Spleen (tissue), 13 donors: ENCODE data around the gene PDPR. TPM values are rescaled to one million over a fixed set of nuclear protein-coding genes. Genes with fewer than 3 reads are reported as not detected.
"Not testable (repeated sequence)": the region's sequence is repeated elsewhere in the genome, so short reads cannot be mapped to it uniquely, and the experiment has no call there.

Experiments used
- DNase-seq: peaks from one replicate; pipeline ENCODE4 v3.0.0-alpha.2; 2020
- H3K27ac ChIP-seq, 8 donors: fragments of 200-600 bp; sonication (generic) in 7 of 8; 1 replicate in 4 of 8; 2 replicates in 4 of 8; pipeline versions ENCODE4 v1.5.0 to v1.8.0; 2016 to 2021; ENCODE audit warnings: inconsistent platforms in 4 of 8, mild to moderate bottlenecking in 4 of 8, moderate library complexity in 1 of 8
- H3K27me3 ChIP-seq, 7 donors: fragments of 200-600 bp; sonication (generic) in 6 of 7; replicated peaks in 1 of 7; 1 replicate in 4 of 7; 2 replicates in 3 of 7; pipeline versions ENCODE4 v1.5.0 to v1.8.0; 2016 to 2021; ENCODE audit warnings: inconsistent platforms in 3 of 7, mild to moderate bottlenecking in 1 of 7
- H3K36me3 ChIP-seq, 6 donors: fragments of 200-600 bp; sonication (generic) in 5 of 6; 1 replicate in 4 of 6; 2 replicates in 2 of 6; pipeline versions ENCODE4 v1.5.0 to v1.8.0; 2016 to 2021; ENCODE audit warnings: inconsistent platforms in 2 of 6
- H3K4me1 ChIP-seq, 6 donors: fragments of 200-600 bp; sonication (generic) in 5 of 6; 1 replicate in 3 of 6; 2 replicates in 3 of 6; pipeline versions ENCODE4 v1.5.0 to v1.8.0; 2016 to 2021; ENCODE audit warnings: inconsistent platforms in 3 of 6
- H3K4me3 ChIP-seq, 8 donors: fragments of 200-600 bp; sonication (generic) in 7 of 8; 1 replicate in 4 of 8; 2 replicates in 4 of 8; pipeline versions ENCODE4 v1.5.0 to v1.8.0; 2016 to 2021; ENCODE audit warnings: inconsistent platforms in 4 of 8, mild to moderate bottlenecking in 4 of 8, moderate library complexity in 2 of 8
- H3K9me3 ChIP-seq, 8 donors: fragments of 200-600 bp; sonication (generic) in 7 of 8; 1 replicate in 4 of 8; 2 replicates in 4 of 8; pipeline versions ENCODE4 v1.5.0 to v1.8.0; 2016 to 2021; ENCODE audit warnings: inconsistent platforms in 4 of 8
- CTCF ChIP-seq, 11 experiments: fragments of 200-600 bp in 7 of 11; fragments of 450-650 bp in 4 of 11; sonication (generic) in 4 of 11; IDR thresholded peaks in 8 of 11; conservative IDR thresholded peaks in 3 of 11; 1 replicate in 7 of 11; 2 replicates in 4 of 11; pipeline versions ENCODE4 v1.4.0 to v1.8.0; 2016 to 2021; ENCODE audit warnings: antibody characterized with exemption in 11 of 11, inconsistent platforms in 4 of 11, mild to moderate bottlenecking in 1 of 11
- POLR2AphosphoS5 ChIP-seq, 3 donors: sonication (generic); formaldehyde crosslinking; IDR thresholded peaks; one replicate each; pipeline ENCODE4 v1.5.1; 2017; ENCODE audit warnings: antibody characterized with exemption in 3 of 3
- WGBS, 5 donors: extraction: QIAGEN DNeasy Blood & Tissue Kit in 3 of 5; methylation state at CpG; one replicate each; pipeline versions ENCODE4 v1.1.5 to v1.1.7; 2013 to 2018; 5-methylcytosine and 5-hydroxymethylcytosine counted together
- intact Hi-C: fragments of 100-400 bp; cut with DNase I; formaldehyde crosslinking; loops from one replicate; pipeline ENCODE4 v1.15.0; 2023; ENCODE audit warnings: low total_unique reads
- long read RNA-seq, 2 donors: transcript quantifications; one replicate each; lab custom pipeline, GENCODE V29; 2026
- polyA plus RNA-seq, 3 donors: library from polyadenylated mRNA; stranded (reverse); fragments of 200-250 nt; gene quantifications; one replicate each; pipeline ENCODE4 v1.2.1, GENCODE V29; 2013
- total RNA-seq, 7 donors: library from RNA; depleted of rRNA in 3 of 7; stranded (reverse); fragments of >200 nt in 3 of 7; fragmentation: NEBNext Ultra II Directional in 4 of 7; extraction: Animal tissue kit (Norgen Biotek cat#: 25700) in 4 of 7; gene quantifications; one replicate each; pipeline versions ENCODE4 v1.1.0 to v1.2.1, GENCODE V29; 2016 to 2021
- donor health status: healthy with polysubstance abuse.
- donor health status: DM: no; HTN: no; CAD: no; lungs with moderate emphysema.
- donor health status: DM: no; HTN: no; CAD: no.
- donor health status: Bipolar disorder and iron deficiency.
- donor health status: healthy.
- donor health status: DM: no; HTN: no; CAD: no.
- donor health status: DM: yes; HTN: yes; CAD: no.

The PDPR gene
- 10 to 100 TPM; 25.3 to 48.4 (median 33.5) TPM for total RNA-seq
- polyA plus RNA-seq = 1 to 10 TPM; 4.6 to 9.4 (median 6.4) TPM
- long read RNA-seq, donor 1, full-length matches to known transcripts = 1 of 1 reads
- long read RNA-seq, donor 1, partial matches to known transcripts = 0 of 1 reads
- long read RNA-seq, donor 1, other reads (novel, unspliced or antisense) = 0 of 1 reads
- long read RNA-seq, donor 2 = 0 reads

- peak; percentile 99 for DNase-seq
- intact Hi-C loops, H3K27me3 ChIP-seq, H3K9me3 ChIP-seq: not testable (repeated sequence)
- peak in 1 of 11 experiments; percentile 32 for TF ChIP-seq CTCF (IDR thresholded peaks at IDR 0.05 in 8 of 11, conservative IDR thresholded peaks at IDR 0.05 in 3 of 11)
- TF ChIP-seq POLR2AphosphoS5 (IDR thresholded peaks at IDR 0.05) = peak; percentile 72 to 90 (median 84)
- H3K36me3 ChIP-seq = peaks cover 0 to 14% (median 0%) of the 10 kb centered on the region in 6 donors
- peak within 1 kb of the TSS; percentile 67 to 80 (median 70) for H3K4me3 ChIP-seq
- peaks cover 7 to 54% (median 21%) of the 10 kb centered on the region in 6 donors for H3K4me1 ChIP-seq
- peak within 1 kb of the TSS; percentile 36 to 86 (median 82) for H3K27ac ChIP-seq
- WGBS, 5 donors = 0 to 1% (median 1%) methylated on average over 2 to 83 of the region's 88 CpGs
These were observed at the start of gene PDPR for GRCh38 chr16:70113982-70114826. TSS of gene PDPR (plus strand) at chr16:70114332. CDS start at chr16:70120493, 6,161 bp downstream.

GRCh38 chr16:70064841-70065370 lies 49.2 kb upstream of the PDPR start:
- Histone ChIP-seq H3K27ac (peak overlapping the region in 7 of 8 donors; percentile 58 to 91 (median 84)), H3K4me1 (peaks cover 0 to 27% (median 11%) of the 10 kb centered on the region in 6 donors), H3K4me3 (peak overlapping the region; percentile 54 to 90 (median 72))
- WGBS, 5 donors = 1 to 5% (median 2%) methylated on average over 10 to 22 of the region's 22 CpGs
- H3K9me3 ChIP-seq, H3K36me3 ChIP-seq, intact Hi-C loops, H3K27me3 ChIP-seq: not testable (repeated sequence)
- peak in 4 of 11 experiments; percentile 14 to 41 (median 24) for TF ChIP-seq CTCF (IDR thresholded peaks at IDR 0.05 in 8 of 11, conservative IDR thresholded peaks at IDR 0.05 in 3 of 11)
- DNase-seq = peak; percentile 88

GRCh38 chr16:70065376-70065745 lies 48.8 kb upstream of the PDPR start:
- DNase-seq, H3K36me3 ChIP-seq, H3K27me3 ChIP-seq, H3K9me3 ChIP-seq, intact Hi-C loops: not testable (repeated sequence)
- peaks cover 0 to 27% (median 11%) of the 10 kb centered on the region in 6 donors for H3K4me1 ChIP-seq
- 0 to 1% (median 0%) methylated on average over 13 to 34 of the region's 40 CpGs; no CpG with 5 or more reads in 1 of the 5 donors for WGBS, 5 donors
- H3K27ac ChIP-seq = peak overlapping the region; percentile 53 to 91 (median 80)
- peak overlapping the region; percentile 54 to 90 (median 72) for H3K4me3 ChIP-seq
- peak in 1 of 11 experiments; percentile 10 for TF ChIP-seq CTCF (IDR thresholded peaks at IDR 0.05 in 8 of 11, conservative IDR thresholded peaks at IDR 0.05 in 3 of 11)
